Uterus (tissue), 4 donors: Measurements from ENCODE around the gene RAD9A. TPM values are rescaled to one million over a fixed set of nuclear protein-coding genes. Genes with fewer than 3 reads are reported as not detected.
A peak's percentile ranks its signal among the peaks of the same experiment; 100 is the strongest.

Experiments used
- DNase-seq, 2 donors: peaks; one replicate each; pipeline ENCODE4 v3.0.0-alpha.2; 2019 to 2020
- H3K27ac ChIP-seq, 2 donors: fragments of 200-600 bp; sonication (generic); 1 replicate in 1 of 2; 2 replicates in 1 of 2; pipeline ENCODE4 v1.5.1; 2016 to 2018
- H3K27me3 ChIP-seq, 2 donors: fragments of 200-600 bp; sonication (generic); one replicate each; pipeline ENCODE4 v1.5.1; 2018 to 2019; ENCODE audit warnings: control low read depth in 1 of 2
- H3K36me3 ChIP-seq, 2 donors: fragments of 200-600 bp; sonication (generic); one replicate each; pipeline ENCODE4 v1.5.1; 2019; ENCODE audit warnings: control low read depth in 1 of 2
- H3K4me1 ChIP-seq, 2 donors: fragments of 200-600 bp; sonication (generic); one replicate each; pipeline ENCODE4 v1.5.1; 2018 to 2019; ENCODE audit warnings: control low read depth in 1 of 2
- H3K4me3 ChIP-seq, 2 donors: fragments of 200-600 bp; sonication (generic); 1 replicate in 1 of 2; 2 replicates in 1 of 2; pipeline ENCODE4 v1.5.1; 2018 to 2019; ENCODE audit warnings: mild to moderate bottlenecking in 1 of 2
- H3K9me3 ChIP-seq, 2 donors: fragments of 200-600 bp; sonication (generic); one replicate each; pipeline ENCODE4 v1.5.1; 2019; ENCODE audit warnings: control low read depth in 1 of 2
- POLR2A ChIP-seq, 2 donors: fragments of 450-650 bp; IDR thresholded peaks; one replicate each; pipeline ENCODE4 v1.6.1; 2016; ENCODE audit warnings: antibody characterized with exemption in 2 of 2, mild to moderate bottlenecking in 1 of 2, moderate library complexity in 1 of 2
- intact Hi-C: fragments of 100-400 bp; cut with DNase I; formaldehyde crosslinking; loops from one replicate; pipeline ENCODE4 v1.15.1; 2023; ENCODE audit warnings: low total_unique reads
- total RNA-seq, 4 donors: library from RNA; depleted of rRNA in 3 of 4; stranded (reverse); fragments of >200 nt in 3 of 4; gene quantifications; one replicate each; pipeline versions ENCODE4 v1.1.0 to v1.2.4, GENCODE V29; 2014 to 2023
- TF ChIP-seq, protein P1 (sequence below), 4 experiments: fragments of 200-600 bp in 2 of 4; fragments of 450-650 bp in 2 of 4; sonication (generic) in 2 of 4; IDR thresholded peaks; one replicate each; pipeline ENCODE4 v1.5.1; 2016 to 2019; ENCODE audit warnings: antibody characterized with exemption in 4 of 4, mild to moderate bottlenecking in 2 of 4, moderate library complexity in 1 of 4
- donor health status: DM: yes; HTN: yes; CAD: no.

The RAD9A gene
- total RNA-seq, 4 donors from 2014 or later: 2.6 to 37.3 (median 11.6) TPM

DNA sequence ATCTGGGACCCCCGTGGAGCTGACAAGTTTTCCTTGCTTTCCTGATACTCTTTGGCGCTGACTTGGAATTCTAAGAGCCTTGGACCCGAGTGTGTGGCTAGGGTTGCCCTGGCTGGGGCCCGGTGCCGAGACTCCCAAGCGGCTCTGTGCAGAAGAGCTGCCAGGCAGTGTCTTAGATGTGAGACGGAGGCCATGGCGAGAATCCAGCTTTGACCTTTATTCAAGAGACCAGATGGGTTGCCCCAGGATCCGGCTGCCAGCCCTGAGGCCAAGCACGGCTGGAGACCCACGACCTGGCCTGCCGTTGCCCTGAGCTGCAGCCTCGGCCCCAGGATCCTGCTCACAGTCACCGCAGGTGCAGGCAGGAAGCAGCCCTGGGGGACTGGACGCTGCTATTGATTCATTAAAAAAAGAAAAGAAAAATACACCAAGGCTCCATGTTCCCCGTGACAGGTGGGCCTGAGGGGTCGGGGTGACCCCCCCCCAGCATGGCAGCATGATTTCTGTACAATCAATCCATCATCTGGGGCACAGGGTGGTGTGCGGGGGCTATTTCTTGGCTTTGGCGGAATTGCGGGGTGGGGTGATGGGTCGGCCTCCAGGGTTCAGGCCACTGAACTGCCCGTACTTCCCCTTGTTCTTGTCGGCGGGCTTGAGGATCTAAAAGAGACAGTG is 6.3 kb downstream of the RAD9A start:
- no peaks in the 10 kb centered on the region for H3K27me3 ChIP-seq
- TF ChIP-seq, protein P1, sequence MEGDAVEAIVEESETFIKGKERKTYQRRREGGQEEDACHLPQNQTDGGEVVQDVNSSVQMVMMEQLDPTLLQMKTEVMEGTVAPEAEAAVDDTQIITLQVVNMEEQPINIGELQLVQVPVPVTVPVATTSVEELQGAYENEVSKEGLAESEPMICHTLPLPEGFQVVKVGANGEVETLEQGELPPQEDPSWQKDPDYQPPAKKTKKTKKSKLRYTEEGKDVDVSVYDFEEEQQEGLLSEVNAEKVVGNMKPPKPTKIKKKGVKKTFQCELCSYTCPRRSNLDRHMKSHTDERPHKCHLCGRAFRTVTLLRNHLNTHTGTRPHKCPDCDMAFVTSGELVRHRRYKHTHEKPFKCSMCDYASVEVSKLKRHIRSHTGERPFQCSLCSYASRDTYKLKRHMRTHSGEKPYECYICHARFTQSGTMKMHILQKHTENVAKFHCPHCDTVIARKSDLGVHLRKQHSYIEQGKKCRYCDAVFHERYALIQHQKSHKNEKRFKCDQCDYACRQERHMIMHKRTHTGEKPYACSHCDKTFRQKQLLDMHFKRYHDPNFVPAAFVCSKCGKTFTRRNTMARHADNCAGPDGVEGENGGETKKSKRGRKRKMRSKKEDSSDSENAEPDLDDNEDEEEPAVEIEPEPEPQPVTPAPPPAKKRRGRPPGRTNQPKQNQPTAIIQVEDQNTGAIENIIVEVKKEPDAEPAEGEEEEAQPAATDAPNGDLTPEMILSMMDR (IDR thresholded peaks at IDR 0.05): no peak
- no peak for TF ChIP-seq POLR2A (IDR thresholded peaks at IDR 0.05)
- DNase-seq: no peak
- no peak overlapping the region for H3K27ac ChIP-seq
- peaks cover 0 to 7% of the 10 kb centered on the region in 2 donors for H3K4me1 ChIP-seq
- no peaks in the 10 kb centered on the region for H3K36me3 ChIP-seq
- intact Hi-C loops: loop anchor here (5.0 kb wide), 1 partner anchor 109 kb away; the partner anchor contains the start of genes CDK2AP2 and PITPNM1
- H3K9me3 ChIP-seq: no peaks in the 10 kb centered on the region
- H3K4me3 ChIP-seq: no peak overlapping the region

DNA sequence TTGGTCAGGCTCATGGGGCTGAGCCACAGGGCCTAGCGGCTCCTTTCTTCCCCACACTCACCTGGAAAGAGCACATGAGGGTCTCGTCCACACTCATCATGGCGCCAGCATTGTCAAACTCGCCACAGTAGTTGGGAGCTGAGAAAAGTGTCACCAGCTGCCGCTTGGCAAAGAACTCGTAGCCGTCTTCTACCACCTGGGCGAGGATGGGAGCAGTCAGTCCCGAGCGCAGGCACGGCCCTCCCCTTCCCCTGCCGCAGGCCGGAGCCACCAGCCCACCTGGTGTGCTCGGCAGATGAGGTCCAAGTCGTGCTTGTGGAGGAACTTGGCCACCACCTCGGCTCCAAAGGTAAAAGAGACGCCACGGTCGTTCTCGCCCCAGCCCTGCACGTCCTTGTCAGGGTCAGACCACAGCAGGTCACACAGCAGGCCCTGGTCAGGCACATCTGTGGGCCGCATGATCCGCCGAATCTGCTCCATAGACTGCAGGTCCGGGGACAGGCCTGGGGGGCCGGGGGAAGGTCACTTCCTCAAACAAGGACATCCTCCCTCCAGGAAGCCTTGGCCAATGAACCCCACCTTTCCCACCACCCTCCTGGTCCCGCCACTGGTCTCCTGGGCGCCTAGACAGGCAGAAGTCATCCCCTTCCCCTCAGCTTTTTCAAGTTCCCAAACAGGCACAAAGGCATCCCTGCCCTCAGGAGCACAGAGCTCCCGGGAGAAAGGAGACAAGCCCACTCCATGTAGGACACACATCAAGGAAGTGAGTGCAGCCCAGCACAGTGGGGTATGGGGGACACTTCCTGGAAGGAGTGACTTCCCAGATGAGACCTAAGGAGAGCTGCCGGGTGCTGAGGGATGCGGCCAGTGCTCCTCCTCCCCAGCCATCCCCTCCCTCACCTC is 7.1 kb downstream of the RAD9A start:
- H3K27ac ChIP-seq: no peak overlapping the region
- H3K27me3 ChIP-seq: no peaks in the 10 kb centered on the region
- no peak for DNase-seq
- no peaks in the 10 kb centered on the region for H3K9me3 ChIP-seq
- no peaks in the 10 kb centered on the region for H3K36me3 ChIP-seq
- peaks cover 0 to 7% of the 10 kb centered on the region in 2 donors for H3K4me1 ChIP-seq
- TF ChIP-seq, protein P1 (IDR thresholded peaks at IDR 0.05): no peak
- TF ChIP-seq POLR2A (IDR thresholded peaks at IDR 0.05): no peak
- intact Hi-C loops: loop anchor here (5.0 kb wide), 1 partner anchor 108 kb away; the partner anchor contains the start of genes CDK2AP2 and PITPNM1
- H3K4me3 ChIP-seq: no peak overlapping the region

DNA sequence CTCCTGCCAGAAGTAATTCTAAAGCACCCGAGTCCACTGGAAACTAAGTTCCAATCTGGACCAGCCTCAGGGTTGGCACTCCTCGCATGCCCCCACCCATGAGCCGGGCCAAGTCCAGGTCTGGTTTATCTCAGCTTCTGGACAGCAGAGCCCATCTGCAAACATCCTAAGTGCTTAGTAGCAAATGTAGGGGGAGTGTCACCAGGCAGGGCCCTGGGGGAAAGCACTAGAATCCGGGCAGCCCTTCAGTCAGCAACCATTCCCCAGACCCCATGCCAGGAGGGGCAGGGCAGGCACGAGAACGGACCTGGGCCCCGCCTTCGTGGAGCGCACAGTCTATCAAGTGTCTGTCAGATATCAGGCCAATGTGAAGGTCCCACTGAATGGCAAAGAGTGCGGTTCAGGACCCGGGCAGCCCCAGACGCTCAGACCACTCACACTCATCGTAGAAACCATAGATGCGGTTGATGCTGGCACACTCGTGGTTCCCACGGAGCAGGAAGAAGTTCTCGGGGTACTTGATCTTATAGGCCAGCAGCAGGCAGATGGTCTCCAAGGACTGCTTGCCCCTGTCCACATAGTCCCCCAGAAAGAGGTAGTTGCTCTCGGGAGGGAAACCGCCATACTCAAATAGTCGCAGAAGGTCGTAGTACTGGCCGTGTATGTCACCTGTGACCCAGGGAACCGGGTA is 8.6 kb downstream of the RAD9A start:
- no peaks in the 10 kb centered on the region for H3K9me3 ChIP-seq
- intact Hi-C loops: no loop called here
- H3K4me1 ChIP-seq: peaks cover 0 to 7% of the 10 kb centered on the region in 2 donors
- no peak for DNase-seq
- no peaks in the 10 kb centered on the region for H3K36me3 ChIP-seq
- TF ChIP-seq, protein P1 (IDR thresholded peaks at IDR 0.05): no peak
- no peak for TF ChIP-seq POLR2A (IDR thresholded peaks at IDR 0.05)
- peak overlapping the region; percentile 83 to 88 for H3K27ac ChIP-seq
- peak overlapping the region; percentile 59 to 74 for H3K4me3 ChIP-seq
- H3K27me3 ChIP-seq: no peaks in the 10 kb centered on the region

DNA sequence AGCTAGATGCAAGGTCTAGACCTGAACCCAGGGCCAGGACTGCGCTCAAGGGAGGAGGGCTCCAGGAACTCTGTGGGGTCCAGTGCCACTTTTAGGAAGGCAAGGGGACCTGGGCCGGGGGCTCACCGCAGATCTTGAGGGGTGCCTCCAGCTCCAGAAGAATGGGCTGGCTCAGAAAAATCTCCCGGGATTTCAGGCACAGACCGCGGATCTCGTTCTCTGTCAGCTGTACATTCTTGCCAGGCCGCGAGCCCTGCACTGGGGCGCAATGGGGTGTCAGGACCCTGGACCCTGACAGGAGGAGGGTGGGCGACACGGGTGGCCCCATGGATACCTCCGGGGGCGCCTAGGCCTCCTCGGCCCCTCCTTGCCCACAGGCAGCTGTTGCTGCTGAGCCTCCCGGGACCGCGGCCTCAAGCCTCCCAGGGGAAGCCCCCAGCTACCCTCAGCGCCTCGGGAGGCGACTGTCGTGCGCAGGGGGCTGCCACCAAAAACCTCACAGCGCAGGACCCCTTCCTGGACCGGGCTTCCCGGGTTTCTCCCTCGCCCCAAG is 9.2 kb downstream of the RAD9A start:
- TF ChIP-seq POLR2A (IDR thresholded peaks at IDR 0.05): no peak
- TF ChIP-seq, protein P1 (IDR thresholded peaks at IDR 0.05): no peak
- H3K4me1 ChIP-seq: peaks cover 0 to 7% of the 10 kb centered on the region in 2 donors
- H3K27me3 ChIP-seq: no peaks in the 10 kb centered on the region
- peak overlapping the region; percentile 59 to 74 for H3K4me3 ChIP-seq
- peak overlapping the region; percentile 83 to 88 for H3K27ac ChIP-seq
- H3K9me3 ChIP-seq: no peaks in the 10 kb centered on the region
- intact Hi-C loops: no loop called here
- DNase-seq: peak in 1 of 2 donors; percentile 45
- H3K36me3 ChIP-seq: no peaks in the 10 kb centered on the region
